Heart left ventricle (tissue), 13 donors: Measurements from ENCODE around the gene KCNK6.

Source experiments
- POLR2A ChIP-seq, 2 donors: fragments of 450-650 bp; IDR thresholded peaks; one replicate each; pipeline ENCODE4 v1.6.1; 2017; ENCODE audit warnings: antibody characterized with exemption in 2 of 2, mild to moderate bottlenecking in 2 of 2, moderate library complexity in 2 of 2
- TF ChIP-seq, protein P1 (sequence below), 12 donors: fragments of 200-600 bp; sonication (generic) in 4 of 12; IDR thresholded peaks; one replicate each; pipeline versions ENCODE4 v1.5.0 to v1.8.0; 2018 to 2022; ENCODE audit warnings: antibody characterized with exemption in 12 of 12, mild to moderate bottlenecking in 5 of 12
- donor health status: ischemic (EF 13 %, LVEDD 7.1; RV severe dilation, severe dysfunction).
- donor health status: DM: no; HTN: yes; CAD: no.
- donor health status: DM: no; HTN: no; CAD: no.
- donor health status: ischemic (EF 25% LVEDD 6.9; RV normal size, moderate dysfunction).
- donor health status: ischemic (EF 25% LVEDD 5.7; RV mildly dilated, moderate dysfunction).
- donor health status: ischemic (EF 35%, LVEDD 5.7; RV mildly dilated, moderate dysfunction).
- donor health status: nonischemic (EF 11% LVEDD 7.7; RV severe dilation, severe dysfunction).
- donor health status: DM: yes; HTN: yes; CAD: no.
- donor health status: PGD.
- donor health status: ischemic (EF 29% LVEDD 5.4; RV normal size, mild dysfunction).
- donor health status: nonischemic (EF 23%, LVEDD 6.1; RV moderate dilation, normal function).

DNA sequence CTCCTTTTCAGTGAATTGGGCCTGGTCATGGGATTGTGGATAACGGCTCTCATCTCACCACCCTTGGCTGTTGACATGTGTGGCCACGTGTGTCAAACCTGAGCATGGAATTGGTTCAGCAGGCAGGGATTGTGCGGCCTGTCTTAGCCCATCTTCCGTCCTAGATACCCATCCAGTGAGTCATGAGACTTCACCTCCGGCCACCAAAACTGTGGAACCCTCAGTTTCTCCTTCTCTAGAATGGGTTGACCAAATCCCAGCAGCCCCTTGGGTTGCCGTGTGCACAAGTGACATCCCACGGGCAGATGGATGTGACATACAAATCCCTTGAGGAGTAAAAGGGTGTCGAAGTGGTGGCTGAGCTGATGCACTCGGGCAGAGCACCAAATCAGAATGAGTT is 61.5 kb downstream of the KCNK6 start:
- TF ChIP-seq POLR2A (IDR thresholded peaks at IDR 0.05), result no peak
- TF ChIP-seq, protein P1, sequence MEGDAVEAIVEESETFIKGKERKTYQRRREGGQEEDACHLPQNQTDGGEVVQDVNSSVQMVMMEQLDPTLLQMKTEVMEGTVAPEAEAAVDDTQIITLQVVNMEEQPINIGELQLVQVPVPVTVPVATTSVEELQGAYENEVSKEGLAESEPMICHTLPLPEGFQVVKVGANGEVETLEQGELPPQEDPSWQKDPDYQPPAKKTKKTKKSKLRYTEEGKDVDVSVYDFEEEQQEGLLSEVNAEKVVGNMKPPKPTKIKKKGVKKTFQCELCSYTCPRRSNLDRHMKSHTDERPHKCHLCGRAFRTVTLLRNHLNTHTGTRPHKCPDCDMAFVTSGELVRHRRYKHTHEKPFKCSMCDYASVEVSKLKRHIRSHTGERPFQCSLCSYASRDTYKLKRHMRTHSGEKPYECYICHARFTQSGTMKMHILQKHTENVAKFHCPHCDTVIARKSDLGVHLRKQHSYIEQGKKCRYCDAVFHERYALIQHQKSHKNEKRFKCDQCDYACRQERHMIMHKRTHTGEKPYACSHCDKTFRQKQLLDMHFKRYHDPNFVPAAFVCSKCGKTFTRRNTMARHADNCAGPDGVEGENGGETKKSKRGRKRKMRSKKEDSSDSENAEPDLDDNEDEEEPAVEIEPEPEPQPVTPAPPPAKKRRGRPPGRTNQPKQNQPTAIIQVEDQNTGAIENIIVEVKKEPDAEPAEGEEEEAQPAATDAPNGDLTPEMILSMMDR (IDR thresholded peaks at IDR 0.05), result no peak
